Stomach (tissue), 4 donors: Measurements from ENCODE around the gene SEC11C.

Source experiments
- CTCF ChIP-seq, 7 experiments: fragments of 450-650 bp in 4 of 7; fragments of 200-600 bp in 3 of 7; sonication (generic) in 3 of 7; IDR thresholded peaks; one replicate each; pipeline ENCODE4 v1.5.1; 2016 to 2019; ENCODE audit warnings: antibody characterized with exemption in 7 of 7, control low read depth in 2 of 7, mild to moderate bottlenecking in 1 of 7
- POLR2A ChIP-seq, 4 donors: fragments of 450-650 bp; IDR thresholded peaks; one replicate each; pipeline ENCODE4 v1.6.1; 2016; ENCODE audit warnings: antibody characterized with exemption in 4 of 4, control low read depth in 2 of 4, mild to moderate bottlenecking in 1 of 4, moderate library complexity in 1 of 4

- TF ChIP-seq CTCF (IDR thresholded peaks at IDR 0.05) (no peak), POLR2A (IDR thresholded peaks at IDR 0.05) (no peak)
Observed at GRCh38 chr18:59149416-59149815, 9.7 kb downstream of the SEC11C start.
